Natural killer cell treated with Interleukin-12 subunit alpha and Interleukin-12 subunit beta and Interleukin-15 and Interleukin-18, amount 100 ng/mL, for 72 hours (primary cell): ENCODE results near the gene NCOR2. TPM values are rescaled to one million over a fixed set of nuclear protein-coding genes. Genes with fewer than 3 reads are reported as not detected.
A peak's percentile ranks its signal among the peaks of the same experiment; 100 is the strongest.

Source experiments
- ATAC-seq, 2 donors: fragments of 150-1000 bp; cut with Tn5 transposase in 1 of 2; sonication (Bioruptor Pico), chemical (Tn5 transposase) in 1 of 2; 2 replicates each; pipeline ENCODE4 v1.10.0; 2021
- DNase-seq: peaks from one replicate; pipeline ENCODE4 v3.0.0; 2022; ENCODE audit warnings: low spot score
- H3K27ac Mint-ChIP-seq, 2 donors: 1 replicate in 1 of 2; 2 replicates in 1 of 2; pipeline ENCODE4 v1.8.0; 2022; ENCODE audit warnings: mixed read lengths in 2 of 2, mild to moderate bottlenecking in 1 of 2, moderate library complexity in 1 of 2
- H3K27me3 Mint-ChIP-seq, 2 donors: 1 replicate in 1 of 2; 2 replicates in 1 of 2; pipeline ENCODE4 v1.8.0; 2022; ENCODE audit warnings: mixed read lengths in 2 of 2
- H3K36me3 Mint-ChIP-seq: one replicate; pipeline ENCODE4 v1.8.0; 2022; ENCODE audit warnings: mixed read lengths
- H3K4me1 Mint-ChIP-seq, 2 donors: 1 replicate in 1 of 2; 2 replicates in 1 of 2; pipeline ENCODE4 v1.8.0; 2022; ENCODE audit warnings: low read depth in 2 of 2, mixed read lengths in 2 of 2, mild to moderate bottlenecking in 1 of 2
- H3K4me3 Mint-ChIP-seq: one replicate; pipeline ENCODE4 v1.8.0; 2022; ENCODE audit warnings: mixed read lengths
- H3K9me3 Mint-ChIP-seq: 2 replicates; pipeline ENCODE4 v1.8.0; 2022; ENCODE audit warnings: mixed read lengths
- total RNA-seq, 2 donors: library from RNA; stranded (reverse); gene quantifications; one replicate each; pipeline ENCODE4 v1.2.3, GENCODE V29; 2022

NCOR2 gene
- total RNA-seq, 2 donors from 2014 or later: 80.8 to 133 TPM

DNA sequence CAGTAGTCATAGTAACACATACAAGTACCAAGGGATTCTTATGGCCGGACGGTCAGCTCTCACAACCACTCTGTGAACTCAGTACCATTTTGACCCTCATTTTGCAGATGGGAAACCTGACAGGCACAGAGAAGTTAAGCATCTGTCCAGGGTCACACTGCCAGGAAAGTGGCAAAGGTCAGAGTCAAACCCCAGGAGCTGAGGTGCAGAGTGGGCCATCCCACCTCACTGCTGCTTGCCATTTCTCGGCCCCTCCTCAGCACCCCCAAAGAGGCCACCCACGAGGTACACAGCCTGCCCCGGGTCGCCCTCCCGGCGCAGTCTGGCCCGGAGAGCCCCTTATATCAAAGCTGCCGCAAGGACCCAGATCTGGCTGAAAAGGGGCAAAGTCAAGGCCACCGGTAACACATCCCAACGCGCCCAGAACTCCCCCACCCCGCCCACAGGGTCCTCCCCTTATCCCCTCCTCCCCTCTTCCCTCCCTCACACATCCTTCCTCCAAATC is 1.7 kb downstream of the NCOR2 start:
- peaks cover 6 to 21% of the 10 kb centered on the region in 2 donors for H3K4me1 Mint-ChIP-seq
- no peaks in the 10 kb centered on the region for H3K9me3 Mint-ChIP-seq
- no peak overlapping the region for H3K27ac Mint-ChIP-seq

GRCh38 chr12:124564971-124565491 is 2.4 kb downstream of the NCOR2 start:
- Mint-ChIP-seq H3K36me3 (no peaks in the 10 kb centered on the region), H3K27ac (no peak overlapping the region), H3K27me3 (no peaks in the 10 kb centered on the region), H3K4me3 (peak overlapping the region; percentile 84), H3K9me3 (no peaks in the 10 kb centered on the region), H3K4me1 (peaks cover 6 to 21% of the 10 kb centered on the region in 2 donors)
- ATAC-seq: no peak
- no peak for DNase-seq

More for the DNA sequence above, 1.7 kb downstream of the NCOR2 start:
- ATAC-seq: no peak
- peak overlapping the region; percentile 84 for H3K4me3 Mint-ChIP-seq
- H3K27me3 Mint-ChIP-seq: no peaks in the 10 kb centered on the region
- H3K36me3 Mint-ChIP-seq: no peaks in the 10 kb centered on the region
- DNase-seq: no peak

GRCh38 chr12:124564232-124564958 is 3.0 kb downstream of the NCOR2 start:
- ATAC-seq: no peak
- Mint-ChIP-seq H3K4me1 (peaks cover 6 to 21% of the 10 kb centered on the region in 2 donors), H3K9me3 (no peaks in the 10 kb centered on the region), H3K4me3 (no peak overlapping the region), H3K27ac (no peak overlapping the region), H3K27me3 (no peaks in the 10 kb centered on the region), H3K36me3 (no peaks in the 10 kb centered on the region)
- DNase-seq: no peak

DNA sequence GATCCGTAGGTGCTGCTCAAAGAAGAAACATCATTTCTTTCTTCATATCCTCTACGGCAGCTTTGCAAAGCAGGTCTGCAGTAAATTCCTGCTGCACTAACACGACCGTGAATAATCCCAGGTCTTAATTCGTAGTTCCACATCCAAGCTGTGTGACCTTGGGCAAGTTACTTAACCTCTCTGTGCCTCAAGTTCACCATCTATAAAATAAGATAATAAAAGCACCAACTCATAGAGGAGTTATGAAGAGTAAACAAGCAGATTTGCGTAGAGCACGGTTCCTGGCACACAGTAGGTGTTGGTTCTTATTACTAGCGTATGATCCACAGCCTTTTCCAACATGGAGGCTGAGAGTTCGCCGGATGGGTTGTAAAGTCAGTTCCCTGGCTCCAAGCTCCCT is 3.6 kb downstream of the NCOR2 start:
- no peak overlapping the region for H3K4me3 Mint-ChIP-seq
- no peak overlapping the region for H3K27ac Mint-ChIP-seq
- H3K9me3 Mint-ChIP-seq: no peaks in the 10 kb centered on the region
- ATAC-seq: no peak
- H3K4me1 Mint-ChIP-seq: peaks cover 6 to 21% of the 10 kb centered on the region in 2 donors
- no peaks in the 10 kb centered on the region for H3K27me3 Mint-ChIP-seq
- H3K36me3 Mint-ChIP-seq: no peaks in the 10 kb centered on the region
- no peak for DNase-seq

- no peak for DNase-seq
- no peaks in the 10 kb centered on the region for H3K36me3 Mint-ChIP-seq
- no peak overlapping the region for H3K27ac Mint-ChIP-seq
- no peak overlapping the region for H3K4me3 Mint-ChIP-seq
- H3K4me1 Mint-ChIP-seq: peaks cover 6 to 21% of the 10 kb centered on the region in 2 donors
- H3K27me3 Mint-ChIP-seq: no peaks in the 10 kb centered on the region
- no peak for ATAC-seq
- no peaks in the 10 kb centered on the region for H3K9me3 Mint-ChIP-seq
Observed at GRCh38 chr12:124563401-124563800, 4.0 kb downstream of the NCOR2 start.

GRCh38 chr12:124562796-124563181 is 4.6 kb downstream of the NCOR2 start:
- ATAC-seq: no peak
- H3K27ac Mint-ChIP-seq: no peak overlapping the region
- H3K9me3 Mint-ChIP-seq: no peaks in the 10 kb centered on the region
- no peaks in the 10 kb centered on the region for H3K36me3 Mint-ChIP-seq
- no peaks in the 10 kb centered on the region for H3K27me3 Mint-ChIP-seq
- no peak for DNase-seq
- H3K4me3 Mint-ChIP-seq: no peak overlapping the region
- H3K4me1 Mint-ChIP-seq: peaks cover 6 to 18% of the 10 kb centered on the region in 2 donors

- DNase-seq: no peak
- ATAC-seq: no peak
- Mint-ChIP-seq H3K4me1 (peaks cover 6 to 20% of the 10 kb centered on the region in 2 donors), H3K27ac (no peak overlapping the region), H3K4me3 (no peak overlapping the region), H3K27me3 (no peaks in the 10 kb centered on the region), H3K36me3 (no peaks in the 10 kb centered on the region), H3K9me3 (no peaks in the 10 kb centered on the region)
Observed at GRCh38 chr12:124562018-124562795, 5.2 kb downstream of the NCOR2 start.

- H3K27me3 Mint-ChIP-seq: no peaks in the 10 kb centered on the region
- DNase-seq: no peak
- H3K9me3 Mint-ChIP-seq: no peaks in the 10 kb centered on the region
- no peak overlapping the region for H3K4me3 Mint-ChIP-seq
- H3K27ac Mint-ChIP-seq: no peak overlapping the region
- ATAC-seq: no peak
- no peaks in the 10 kb centered on the region for H3K36me3 Mint-ChIP-seq
- peaks cover 6 to 25% of the 10 kb centered on the region in 2 donors for H3K4me1 Mint-ChIP-seq
Observed at GRCh38 chr12:124561231-124561630, 6.2 kb downstream of the NCOR2 start.

DNA sequence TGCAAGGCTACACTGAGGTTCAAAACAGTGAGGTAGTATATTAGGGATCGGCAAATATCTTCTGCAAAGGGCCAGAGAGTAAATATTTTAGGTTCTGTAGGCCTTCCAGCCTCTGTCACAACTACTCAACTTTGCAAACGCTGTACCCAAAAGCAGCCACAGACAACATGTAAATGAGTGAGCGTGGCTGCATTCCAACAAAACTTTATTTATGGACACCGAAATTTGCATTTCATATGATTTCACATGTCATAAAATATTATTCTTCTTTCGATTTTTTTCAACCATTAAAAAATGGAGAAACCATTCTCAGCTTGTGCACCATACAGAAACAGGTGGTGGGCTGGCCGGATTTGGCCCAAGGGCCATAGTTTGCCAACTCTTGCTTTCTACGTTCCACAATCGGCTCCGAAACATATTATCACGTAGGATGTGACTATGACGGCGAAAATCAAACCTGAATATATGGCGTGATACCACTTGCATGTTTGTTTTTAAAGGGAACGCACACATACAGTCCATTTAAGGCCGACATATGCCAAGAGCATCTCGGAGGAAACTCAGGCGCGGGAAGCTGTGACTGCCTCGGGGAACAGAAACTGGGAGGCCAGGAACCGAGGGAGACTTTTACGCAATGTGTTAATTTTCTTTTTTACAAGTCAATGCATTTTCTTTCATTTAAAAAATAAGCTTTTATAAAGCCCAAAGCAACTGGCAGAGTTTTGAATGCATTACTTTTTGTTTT is 7.1 kb downstream of the NCOR2 start:
- Mint-ChIP-seq H3K27ac (no peak overlapping the region), H3K9me3 (no peaks in the 10 kb centered on the region), H3K27me3 (no peaks in the 10 kb centered on the region), H3K4me1 (peaks cover 6 to 23% of the 10 kb centered on the region in 2 donors), H3K36me3 (no peaks in the 10 kb centered on the region), H3K4me3 (no peak overlapping the region)
- ATAC-seq (no peak), DNase-seq (no peak)

GRCh38 chr12:124559182-124560017 is 8.0 kb downstream of the NCOR2 start:
- Mint-ChIP-seq H3K9me3 (no peaks in the 10 kb centered on the region), H3K4me1 (peaks cover 6 to 31% of the 10 kb centered on the region in 2 donors), H3K27ac (no peak overlapping the region), H3K27me3 (no peaks in the 10 kb centered on the region), H3K36me3 (no peaks in the 10 kb centered on the region), H3K4me3 (no peak overlapping the region)
- DNase-seq (no peak), ATAC-seq (no peak)

GRCh38 chr12:124558313-124558712 is 9.1 kb downstream of the NCOR2 start:
- H3K4me1 Mint-ChIP-seq: peaks cover 6 to 36% of the 10 kb centered on the region in 2 donors
- H3K27me3 Mint-ChIP-seq: no peaks in the 10 kb centered on the region
- no peak overlapping the region for H3K27ac Mint-ChIP-seq
- no peaks in the 10 kb centered on the region for H3K9me3 Mint-ChIP-seq
- ATAC-seq: no peak
- no peaks in the 10 kb centered on the region for H3K36me3 Mint-ChIP-seq
- no peak overlapping the region for H3K4me3 Mint-ChIP-seq
- DNase-seq: no peak

- no peaks in the 10 kb centered on the region for H3K27me3 Mint-ChIP-seq
- no peaks in the 10 kb centered on the region for H3K36me3 Mint-ChIP-seq
- no peak overlapping the region for H3K4me3 Mint-ChIP-seq
- H3K4me1 Mint-ChIP-seq: peaks cover 6 to 41% of the 10 kb centered on the region in 2 donors
- H3K9me3 Mint-ChIP-seq: no peaks in the 10 kb centered on the region
- H3K27ac Mint-ChIP-seq: no peak overlapping the region
- DNase-seq: no peak
- ATAC-seq: no peak
Observed at GRCh38 chr12:124557518-124558223, 9.7 kb downstream of the NCOR2 start.
